Heart left ventricle (tissue), 13 donors: ENCODE measurements around the gene SLC22A14.

ENCODE experiments used
- CTCF ChIP-seq, 12 donors: fragments of 200-600 bp; sonication (generic) in 4 of 12; IDR thresholded peaks; one replicate each; pipeline versions ENCODE4 v1.5.0 to v1.8.0; 2018 to 2022; ENCODE audit warnings: antibody characterized with exemption in 12 of 12, mild to moderate bottlenecking in 5 of 12
- POLR2A ChIP-seq, 2 donors: fragments of 450-650 bp; IDR thresholded peaks; one replicate each; pipeline ENCODE4 v1.6.1; 2017; ENCODE audit warnings: antibody characterized with exemption in 2 of 2, mild to moderate bottlenecking in 2 of 2, moderate library complexity in 2 of 2
- donor health status: ischemic (EF 13 %, LVEDD 7.1; RV severe dilation, severe dysfunction).
- donor health status: DM: no; HTN: yes; CAD: no.
- donor health status: DM: no; HTN: no; CAD: no.
- donor health status: ischemic (EF 25% LVEDD 6.9; RV normal size, moderate dysfunction).
- donor health status: ischemic (EF 25% LVEDD 5.7; RV mildly dilated, moderate dysfunction).
- donor health status: ischemic (EF 35%, LVEDD 5.7; RV mildly dilated, moderate dysfunction).
- donor health status: nonischemic (EF 11% LVEDD 7.7; RV severe dilation, severe dysfunction).
- donor health status: DM: yes; HTN: yes; CAD: no.
- donor health status: PGD.
- donor health status: ischemic (EF 29% LVEDD 5.4; RV normal size, mild dysfunction).
- donor health status: nonischemic (EF 23%, LVEDD 6.1; RV moderate dilation, normal function).

GRCh38 chr3:38267662-38268061, 14.4 kb upstream of the SLC22A14 start:
- TF ChIP-seq CTCF (IDR thresholded peaks at IDR 0.05) = no peak
- no peak for TF ChIP-seq POLR2A (IDR thresholded peaks at IDR 0.05)
